HepG2 (cell line): Measurements from ENCODE around the gene JMJD8. TPM values are rescaled to one million over a fixed set of nuclear protein-coding genes. Genes with fewer than 3 reads are reported as not detected.

ENCODE experiments used
- ATM ChIP-seq: fragments of 450-650 bp; IDR thresholded peaks from 2 replicates; pipeline ENCODE4 v1.7.1; 2017; ENCODE audit warnings: mild to moderate bottlenecking, borderline replicate concordance
- CAMTA2 ChIP-seq: sonication (generic); formaldehyde crosslinking; IDR thresholded peaks from 2 replicates; pipeline ENCODE4 v1.4.0; 2020; ENCODE audit warnings: mild to moderate bottlenecking, missing genetic modification reagents, borderline replicate concordance
- CREM ChIP-seq, 2 experiments: sonication (generic) in 1 of 2; formaldehyde crosslinking in 1 of 2; IDR thresholded peaks; 2 replicates each; pipeline versions ENCODE4 v1.4.0 to v1.6.1; 2016 to 2020; ENCODE audit warnings: antibody characterized with exemption in 1 of 2, mild to moderate bottlenecking in 1 of 2, missing genetic modification reagents in 1 of 2
- FLYWCH1 ChIP-seq: sonication (generic); formaldehyde crosslinking; IDR thresholded peaks from 2 replicates; pipeline ENCODE4 v1.8.1; 2023; ENCODE audit warnings: mild to moderate bottlenecking, missing genetic modification reagents
- GATAD1 ChIP-seq: IDR thresholded peaks from 2 replicates; pipeline ENCODE4 v1.6.1; 2016; ENCODE audit warnings: missing genetic modification reagents, missing compliant biosample characterization
- HNRNPUL1 ChIP-seq: fragments of 200-400 bp; formaldehyde crosslinking; IDR thresholded peaks from 2 replicates; pipeline ENCODE4 v1.6.1; 2017; ENCODE audit warnings: low read depth, mild to moderate bottlenecking, low read length, moderate library complexity
- KDM5A ChIP-seq: fragments of 200-600 bp; sonication (generic); IDR thresholded peaks from 2 replicates; pipeline ENCODE4 v1.7.0; 2018; ENCODE audit warnings: antibody characterized with exemption, mild to moderate bottlenecking, low read length, borderline replicate concordance
- MEIS2 ChIP-seq: sonication (generic); formaldehyde crosslinking; IDR thresholded peaks from 2 replicates; pipeline ENCODE4 v1.9.0; 2021; ENCODE audit warnings: mild to moderate bottlenecking, missing genetic modification reagents
- NCOA5 ChIP-seq: sonication (generic); formaldehyde crosslinking; IDR thresholded peaks from 2 replicates; pipeline ENCODE4 v1.4.0; 2020; ENCODE audit warnings: missing genetic modification reagents
- ONECUT2 ChIP-seq: sonication (generic); formaldehyde crosslinking; IDR thresholded peaks from 2 replicates; pipeline ENCODE4 v1.4.0; 2020; ENCODE audit warnings: missing genetic modification reagents
- PBX3 ChIP-seq: sonication (generic); formaldehyde crosslinking; IDR thresholded peaks from 2 replicates; pipeline ENCODE4 v1.8.1; 2023; ENCODE audit warnings: missing genetic modification reagents, inconsistent platforms, borderline replicate concordance
- PLRG1 ChIP-seq: fragments of 450-650 bp; conservative IDR thresholded peaks from 2 replicates; pipeline ENCODE4 v1.6.1; 2016
- SIN3B ChIP-seq: fragments of 150-350 bp; IDR thresholded peaks from 2 replicates; pipeline ENCODE4 v1.6.1; 2014; ENCODE audit warnings: low read length
- SMAD1 ChIP-seq: sonication (generic); formaldehyde crosslinking; IDR thresholded peaks from 2 replicates; pipeline ENCODE4 v1.4.0; 2020; ENCODE audit warnings: missing genetic modification reagents, low read depth, mild to moderate bottlenecking, borderline replicate concordance
- TAF1 ChIP-seq: sonication (generic); formaldehyde crosslinking; IDR thresholded peaks from 2 replicates; pipeline ENCODE4 v1.4.0; 2020; ENCODE audit warnings: missing genetic modification reagents
- TBX3 ChIP-seq: fragments of 450-650 bp; IDR thresholded peaks from 2 replicates; pipeline ENCODE4 v1.6.1; 2017; ENCODE audit warnings: antibody characterized with exemption, mild to moderate bottlenecking, inconsistent platforms, borderline replicate concordance
- TFDP2 ChIP-seq: sonication (generic); formaldehyde crosslinking; IDR thresholded peaks from 2 replicates; pipeline ENCODE4 v1.4.0; 2020; ENCODE audit warnings: missing genetic modification reagents
- ZFP1 ChIP-seq: IDR thresholded peaks from 2 replicates; pipeline ENCODE4 v1.6.1; 2016
- ZFP36L1 ChIP-seq: sonication (generic); formaldehyde crosslinking; IDR thresholded peaks from 2 replicates; pipeline ENCODE4 v1.8.0; 2022; ENCODE audit warnings: mild to moderate bottlenecking, missing genetic modification reagents, moderate library complexity
- ZNF552 ChIP-seq: sonication (generic); formaldehyde crosslinking; IDR thresholded peaks from 2 replicates; pipeline ENCODE4 v1.9.0; 2022; ENCODE audit warnings: missing genetic modification reagents, mild to moderate bottlenecking, borderline replicate concordance
- ZNF556 ChIP-seq: sonication (generic); formaldehyde crosslinking; IDR thresholded peaks from 2 replicates; pipeline ENCODE4 v1.4.0; 2020; ENCODE audit warnings: mild to moderate bottlenecking, missing genetic modification reagents, borderline replicate concordance
- ZNF605 ChIP-seq: sonication (generic); formaldehyde crosslinking; IDR thresholded peaks from 2 replicates; pipeline ENCODE4 v1.8.0; 2022; ENCODE audit warnings: mild to moderate bottlenecking, missing genetic modification reagents
- ZNF652 ChIP-seq: IDR thresholded peaks from 2 replicates; pipeline ENCODE4 v1.6.1; 2016; ENCODE audit warnings: low read depth, borderline replicate concordance
- ZNF816 ChIP-seq: sonication (generic); formaldehyde crosslinking; IDR thresholded peaks from 2 replicates; pipeline ENCODE4 v1.8.0; 2022; ENCODE audit warnings: missing genetic modification reagents, mild to moderate bottlenecking, borderline replicate concordance
- polyA plus RNA-seq, 8 experiments: library from polyadenylated mRNA; depleted of rRNA in 3 of 8; stranded (reverse) in 7 of 8; unstranded in 1 of 8; fragments of >200 nt; fragmentation: Illumina TruSeq in 4 of 8; extraction: Trizol in 4 of 8; gene quantifications; 2 replicates each; pipeline versions ENCODE4 v1.2.1 to v1.2.3, GENCODE V29; 2011 to 2016; ENCODE audit warnings: low read depth in 4 of 8, missing spikeins in 1 of 8, mixed read lengths in 1 of 8; ENCODE audit not compliant: insufficient read depth in 1 of 8
- total RNA-seq, 5 experiments: library from RNA; depleted of rRNA; stranded (reverse); fragments of >200 nt; fragmentation: Illumina TruSeq; extraction: Trizol; gene quantifications; 2 replicates each; pipeline ENCODE4 v1.2.3, GENCODE V29; 2016; ENCODE audit warnings: low read depth in 1 of 5
- TF ChIP-seq, protein P1 (sequence below): fragments of 450-650 bp; IDR thresholded peaks from 2 replicates; pipeline ENCODE4 v1.6.1; 2017
- TF ChIP-seq, protein P2 (sequence below): sonication (generic); formaldehyde crosslinking; IDR thresholded peaks from 2 replicates; pipeline ENCODE4 v1.9.0; 2022; ENCODE audit warnings: missing genetic modification reagents, mild to moderate bottlenecking, borderline replicate concordance

Gene JMJD8
- total and polyA plus RNA-seq, 2 of the 13 experiments (the other 11 are each of a cell fraction or from before 2014, with no cell fraction given) = 2.6 to 11.8 TPM

- TF ChIP-seq ZNF816 (CRISPR knock-in tag) (peak; percentile 76; the same call in 1 of the 2 replicates), CREM (IDR thresholded peaks at IDR 0.05) (no peak), CREM (CRISPR knock-in tag; IDR thresholded peaks at IDR 0.05) (no peak), PLRG1 (no peak), HNRNPUL1 (no peak), SIN3B (peak; percentile 78), FLYWCH1 (CRISPR knock-in tag) (0 out of 2 replicates have a peak, but pooled peaks have one; percentile 85), ZFP1 (CRISPR knock-in tag) (no peak), ZNF605 (CRISPR knock-in tag) (peak; percentile 77; the same call in 1 of the 2 replicates), TBX3 (no peak), ZFP36L1 (CRISPR knock-in tag) (no peak), ZNF652 (CRISPR knock-in tag) (no peak), ONECUT2 (no peak), ATM (no peak), ZNF556 (peak; percentile 92), ZNF552 (CRISPR knock-in tag) (0 out of 2 replicates have a peak, but pooled peaks have one; percentile 63), GATAD1 (CRISPR knock-in tag) (peak; percentile 93), TAF1 (CRISPR knock-in tag) (no peak; the same call in 1 of the 2 replicates), MEIS2 (CRISPR knock-in tag) (peak; percentile 56), TFDP2 (CRISPR knock-in tag) (peak; percentile 63; the same call in 1 of the 2 replicates), CAMTA2 (CRISPR knock-in tag) (0 out of 2 replicates have a peak, but pooled peaks have one; percentile 82), NCOA5 (no peak), PBX3 (CRISPR knock-in tag) (no peak), SMAD1 (CRISPR knock-in tag) (no peak), KDM5A (peak; percentile 88)
- TF ChIP-seq, protein P1, sequence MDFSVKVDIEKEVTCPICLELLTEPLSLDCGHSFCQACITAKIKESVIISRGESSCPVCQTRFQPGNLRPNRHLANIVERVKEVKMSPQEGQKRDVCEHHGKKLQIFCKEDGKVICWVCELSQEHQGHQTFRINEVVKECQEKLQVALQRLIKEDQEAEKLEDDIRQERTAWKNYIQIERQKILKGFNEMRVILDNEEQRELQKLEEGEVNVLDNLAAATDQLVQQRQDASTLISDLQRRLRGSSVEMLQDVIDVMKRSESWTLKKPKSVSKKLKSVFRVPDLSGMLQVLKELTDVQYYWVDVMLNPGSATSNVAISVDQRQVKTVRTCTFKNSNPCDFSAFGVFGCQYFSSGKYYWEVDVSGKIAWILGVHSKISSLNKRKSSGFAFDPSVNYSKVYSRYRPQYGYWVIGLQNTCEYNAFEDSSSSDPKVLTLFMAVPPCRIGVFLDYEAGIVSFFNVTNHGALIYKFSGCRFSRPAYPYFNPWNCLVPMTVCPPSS = no peak
- TF ChIP-seq, protein P2, sequence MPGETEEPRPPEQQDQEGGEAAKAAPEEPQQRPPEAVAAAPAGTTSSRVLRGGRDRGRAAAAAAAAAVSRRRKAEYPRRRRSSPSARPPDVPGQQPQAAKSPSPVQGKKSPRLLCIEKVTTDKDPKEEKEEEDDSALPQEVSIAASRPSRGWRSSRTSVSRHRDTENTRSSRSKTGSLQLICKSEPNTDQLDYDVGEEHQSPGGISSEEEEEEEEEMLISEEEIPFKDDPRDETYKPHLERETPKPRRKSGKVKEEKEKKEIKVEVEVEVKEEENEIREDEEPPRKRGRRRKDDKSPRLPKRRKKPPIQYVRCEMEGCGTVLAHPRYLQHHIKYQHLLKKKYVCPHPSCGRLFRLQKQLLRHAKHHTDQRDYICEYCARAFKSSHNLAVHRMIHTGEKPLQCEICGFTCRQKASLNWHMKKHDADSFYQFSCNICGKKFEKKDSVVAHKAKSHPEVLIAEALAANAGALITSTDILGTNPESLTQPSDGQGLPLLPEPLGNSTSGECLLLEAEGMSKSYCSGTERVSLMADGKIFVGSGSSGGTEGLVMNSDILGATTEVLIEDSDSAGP (CRISPR knock-in tag) = peak; percentile 19
Measured at GRCh38 chr16:720990-721764, 37.0 kb upstream of the JMJD8 start, which contains the start of gene ANTKMT (continued).
